SH-SY5Y (cell line): ENCODE results near the gene AOPEP.

Experiments
- GATA2 ChIP-seq: IDR thresholded peaks from 2 replicates; pipeline ENCODE4 v1.6.1; 2011; ENCODE audit warnings: mild to moderate bottlenecking, low read depth, low read length
- GATA3 ChIP-seq: IDR thresholded peaks from 2 replicates; pipeline ENCODE4 v1.6.1; 2011; ENCODE audit warnings: low read depth, mild to moderate bottlenecking, low read length, moderate library complexity

The AOPEP gene

GRCh38 chr9:94951324-94952135 is 225.0 kb downstream of the AOPEP start:
- no peak for TF ChIP-seq GATA3
- TF ChIP-seq GATA2: no peak

- TF ChIP-seq GATA3 (no peak), GATA2 (no peak)
Measured at GRCh38 chr9:94952565-94953373, 226.3 kb downstream of the AOPEP start.

DNA sequence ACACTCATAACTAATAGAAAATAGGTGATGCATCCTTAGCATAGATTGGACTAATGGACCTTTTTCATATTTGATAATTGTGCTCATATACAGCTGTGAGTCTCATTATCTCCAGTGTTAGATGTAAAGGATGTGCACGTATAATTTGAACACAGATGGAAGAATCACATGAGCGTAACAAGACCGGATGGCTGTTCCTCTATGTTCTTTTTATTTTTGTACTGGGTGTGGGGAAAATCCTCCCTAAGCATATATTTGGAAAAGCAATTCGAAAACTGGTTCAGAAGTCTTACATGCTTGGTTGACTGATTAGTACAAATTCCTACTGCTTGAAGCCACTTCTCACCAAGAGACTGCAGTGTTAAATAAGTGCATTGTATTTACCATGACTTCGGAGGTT is 230.2 kb downstream of the AOPEP start:
- TF ChIP-seq GATA2 (no peak), GATA3 (no peak)

- TF ChIP-seq GATA2: no peak
- no peak for TF ChIP-seq GATA3
Measured at GRCh38 chr9:94960964-94961363, 234.5 kb downstream of the AOPEP start.

DNA sequence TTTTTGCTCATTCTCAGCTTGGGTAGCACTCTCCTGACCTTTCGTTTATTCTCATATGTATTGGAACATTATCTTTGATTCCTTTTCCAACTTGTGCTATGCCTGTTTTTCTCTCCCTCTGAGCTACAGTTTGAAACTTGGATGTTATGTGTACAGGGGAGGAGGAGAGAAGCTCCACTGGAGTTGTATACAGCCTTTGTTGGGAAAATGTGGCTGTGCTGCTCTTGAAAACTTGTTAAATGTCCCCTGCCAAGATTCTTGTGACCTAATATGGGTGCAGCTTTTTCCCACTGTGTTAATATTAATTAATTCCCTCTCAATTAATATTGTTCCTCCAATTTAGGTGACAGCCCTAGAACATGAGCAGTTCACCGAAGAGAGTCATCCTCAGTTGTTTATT is 235.4 kb downstream of the AOPEP start:
- TF ChIP-seq GATA2 (no peak), GATA3 (no peak)

DNA sequence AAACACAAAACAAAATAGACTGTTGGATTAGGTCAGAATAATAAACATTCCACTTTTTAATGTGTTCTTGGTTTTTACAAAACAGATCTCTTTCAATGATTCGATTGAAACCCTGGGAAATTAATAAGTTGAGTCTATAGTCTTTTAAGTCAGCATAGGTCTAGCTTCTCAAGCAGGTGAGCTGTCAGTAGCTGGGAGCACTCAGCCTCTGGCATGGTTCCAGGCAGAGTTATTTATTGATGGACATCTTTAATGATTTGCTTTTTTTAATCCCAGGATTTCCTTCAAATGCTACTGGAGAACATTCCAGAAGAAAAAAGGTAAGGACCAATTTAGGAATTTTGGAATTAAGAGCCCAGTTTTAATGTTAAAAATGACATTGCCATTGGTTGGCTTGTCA is 241.0 kb downstream of the AOPEP start:
- TF ChIP-seq GATA3 (no peak), GATA2 (no peak)

- TF ChIP-seq GATA2: no peak; the same call in 1 of the 2 replicates
- no peak; the same call in 1 of the 2 replicates for TF ChIP-seq GATA3
Measured at GRCh38 chr9:94971378-94972131, 245.1 kb downstream of the AOPEP start.

- no peak for TF ChIP-seq GATA3
- no peak for TF ChIP-seq GATA2
Measured at GRCh38 chr9:94973451-94973941, 247.0 kb downstream of the AOPEP start.

DNA sequence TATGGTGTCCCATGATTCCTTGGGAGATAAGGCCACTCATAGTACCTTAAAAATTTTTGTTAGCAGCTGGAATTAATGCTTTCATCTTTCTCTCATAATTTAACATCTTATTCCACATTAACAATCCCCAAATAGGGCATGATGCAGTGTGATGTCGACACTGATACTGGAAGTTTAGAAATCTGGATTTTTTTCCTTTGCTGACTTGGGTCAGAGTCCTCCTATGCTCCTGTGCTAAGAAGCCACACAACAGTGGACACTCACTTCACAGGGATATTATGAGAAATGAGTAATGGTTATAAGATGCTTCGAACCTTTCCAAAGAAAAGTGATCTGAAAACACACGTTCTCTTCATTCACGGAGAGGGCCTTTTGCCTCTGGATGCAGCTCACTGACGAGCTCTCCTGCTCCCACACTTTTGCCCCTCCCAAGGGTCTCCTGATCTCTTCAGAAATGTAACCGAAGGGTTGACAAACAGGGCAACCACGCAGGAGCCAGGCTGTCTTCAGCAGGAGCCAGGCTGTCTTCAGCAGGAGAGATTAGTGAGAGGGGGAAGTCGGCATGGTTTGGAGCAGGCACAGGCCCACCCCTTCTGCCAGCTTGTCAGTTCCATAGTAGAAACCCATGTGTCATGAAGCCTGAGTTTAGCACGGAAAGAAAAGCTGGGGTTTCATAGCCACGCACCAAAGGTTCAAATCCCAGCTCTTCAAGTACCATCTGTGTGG is 247.8 kb downstream of the AOPEP start:
- no peak for TF ChIP-seq GATA3
- TF ChIP-seq GATA2: no peak

- no peak for TF ChIP-seq GATA3
- no peak for TF ChIP-seq GATA2
Measured at GRCh38 chr9:94975480-94975879, 249.0 kb downstream of the AOPEP start.

GRCh38 chr9:94976077-94976476 is 249.6 kb downstream of the AOPEP start:
- TF ChIP-seq GATA2: no peak
- TF ChIP-seq GATA3: no peak

- TF ChIP-seq GATA3: no peak
- TF ChIP-seq GATA2: no peak
Measured at GRCh38 chr9:94977416-94977815, 250.9 kb downstream of the AOPEP start.

- TF ChIP-seq GATA2 (no peak), GATA3 (no peak)
Measured at GRCh38 chr9:94979904-94980507, 253.5 kb downstream of the AOPEP start.
